Stomach (tissue), 9 donors: Measurements from ENCODE around the gene WFIKKN1. TPM values are rescaled to one million over a fixed set of nuclear protein-coding genes. Genes with fewer than 3 reads are reported as not detected.

Source experiments
- DNase-seq, 2 donors: peaks; one replicate each; pipeline versions ENCODE4 v3.0.0 to v3.0.0-alpha.2; 2013 to 2019
- H3K27ac ChIP-seq, 5 donors: fragments of 200-600 bp in 4 of 5; sonication (generic) in 4 of 5; one replicate each; pipeline ENCODE4 v1.5.1; 2013 to 2019; ENCODE audit warnings: mild to moderate bottlenecking in 1 of 5, moderate library complexity in 1 of 5
- H3K27me3 ChIP-seq, 3 donors: fragments of 200-600 bp; sonication (generic); one replicate each; pipeline ENCODE4 v1.5.1; 2017 to 2019; ENCODE audit warnings: mixed run types in 1 of 3
- H3K36me3 ChIP-seq, 4 donors: fragments of 200-600 bp; sonication (generic); 1 replicate in 3 of 4; 2 replicates in 1 of 4; pipeline ENCODE4 v1.5.1; 2016 to 2019
- H3K4me1 ChIP-seq, 4 donors: fragments of 200-600 bp; sonication (generic); one replicate each; pipeline ENCODE4 v1.5.1; 2016 to 2019
- H3K4me3 ChIP-seq, 4 donors: fragments of 200-600 bp; sonication (generic) in 3 of 4; one replicate each; pipeline ENCODE4 v1.5.1; 2016 to 2019; ENCODE audit warnings: mild to moderate bottlenecking in 1 of 4
- H3K9me3 ChIP-seq, 4 donors: fragments of 200-600 bp; sonication (generic); one replicate each; pipeline ENCODE4 v1.5.1; 2016 to 2019
- CTCF ChIP-seq, 7 experiments: fragments of 450-650 bp in 4 of 7; fragments of 200-600 bp in 3 of 7; sonication (generic) in 3 of 7; IDR thresholded peaks; one replicate each; pipeline ENCODE4 v1.5.1; 2016 to 2019; ENCODE audit warnings: antibody characterized with exemption in 7 of 7, control low read depth in 2 of 7, mild to moderate bottlenecking in 1 of 7
- EP300 ChIP-seq: sonication (generic); formaldehyde crosslinking; IDR thresholded peaks from one replicate; pipeline ENCODE4 v1.6.1; 2017; ENCODE audit warnings: antibody characterized with exemption
- POLR2A ChIP-seq, 4 donors: fragments of 450-650 bp; IDR thresholded peaks; one replicate each; pipeline ENCODE4 v1.6.1; 2016; ENCODE audit warnings: antibody characterized with exemption in 4 of 4, control low read depth in 2 of 4, mild to moderate bottlenecking in 1 of 4, moderate library complexity in 1 of 4
- POLR2AphosphoS5 ChIP-seq, 3 donors: sonication (generic); formaldehyde crosslinking; IDR thresholded peaks; one replicate each; pipeline ENCODE4 v1.6.1; 2016; ENCODE audit warnings: antibody characterized with exemption in 3 of 3
- WGBS, 5 donors: extraction: QIAGEN DNeasy Blood & Tissue Kit in 3 of 5; methylation state at CpG; one replicate each; pipeline versions ENCODE4 v1.1.5 to v1.1.7; 2013 to 2018; 5-methylcytosine and 5-hydroxymethylcytosine counted together
- intact Hi-C: fragments of 100-400 bp; cut with DNase I; formaldehyde crosslinking; loops from one replicate; pipeline ENCODE4 v1.15.1; 2023; ENCODE audit warnings: low total_unique reads
- polyA plus RNA-seq, 3 donors: library from polyadenylated mRNA; stranded (reverse); fragments of 200-250 nt; gene quantifications; one replicate each; pipeline ENCODE4 v1.2.3, GENCODE V29; 2013
- total RNA-seq, 5 donors: library from RNA; depleted of rRNA; stranded (reverse); fragments of >200 nt; gene quantifications; one replicate each; pipeline versions ENCODE4 v1.1.0 to v1.2.3, GENCODE V29; 2014 to 2016
- donor health status: healthy with polysubstance abuse.
- donor health status: Bipolar disorder and iron deficiency.
- donor health status: healthy.

The WFIKKN1 gene
- total and polyA plus RNA-seq, 8 donors = 0.14 to 25.8 (median 1.5) TPM; not detected in 1

- WGBS, 5 donors = 71 to 78% (median 75%) methylated on average over 13 to 21 of the region's 21 CpGs
- intact Hi-C loops = no loop called here
- peak overlapping the region in 3 of 5 donors; percentile 62 to 95 (median 93) for H3K27ac ChIP-seq
- peaks cover 0 to 18% (median 0%) of the 10 kb centered on the region in 3 donors for H3K27me3 ChIP-seq
- DNase-seq = no peak
- TF ChIP-seq POLR2AphosphoS5 (IDR thresholded peaks at IDR 0.05) = no peak
- TF ChIP-seq EP300 = no peak
- TF ChIP-seq POLR2A (IDR thresholded peaks at IDR 0.05) = no peak
- peaks cover 49 to 78% (median 75%) of the 10 kb centered on the region in 4 donors for H3K4me1 ChIP-seq
- H3K36me3 ChIP-seq = peaks cover 27 to 33% (median 30%) of the 10 kb centered on the region in 4 donors
- H3K4me3 ChIP-seq = no peak overlapping the region
- no peaks in the 10 kb centered on the region for H3K9me3 ChIP-seq
These were observed 47.5 kb downstream of the WFIKKN1 start for GRCh38 chr16:678209-678857.

GRCh38 chr16:678858-679813 is 48.4 kb downstream of the WFIKKN1 start:
- 17 to 45% (median 26%) methylated on average over 27 to 52 of the region's 52 CpGs for WGBS, 5 donors

GRCh38 chr16:679814-680624 is 49.2 kb downstream of the WFIKKN1 start, which contains the start of gene STUB1:
Gene STUB1 (plus strand): TSS chr16:680410. CDS start chr16:680526, 116 bp downstream.
- Histone ChIP-seq H3K4me1 (peaks cover 57 to 82% (median 80%) of the 10 kb centered on the region in 4 donors), H3K27me3 (peaks cover 0 to 16% (median 0%) of the 10 kb centered on the region in 3 donors), H3K9me3 (no peaks in the 10 kb centered on the region), H3K27ac (peak within 1 kb of the TSS; percentile 93 to 97 (median 95)), H3K4me3 (peak within 1 kb of the TSS; percentile 88 to 93 (median 88)), H3K36me3 (peaks cover 20 to 25% (median 21%) of the 10 kb centered on the region in 4 donors)
- intact Hi-C loops = no loop called here
- TF ChIP-seq EP300 = no peak
- TF ChIP-seq POLR2AphosphoS5 (IDR thresholded peaks at IDR 0.05) = peak; percentile 14 to 83 (median 66)
- no peak for TF ChIP-seq POLR2A (IDR thresholded peaks at IDR 0.05)
- TF ChIP-seq CTCF (IDR thresholded peaks at IDR 0.05) = no peak
- WGBS, 5 donors = 0 to 1% (median 0%) methylated on average over 11 to 91 of the region's 91 CpGs
- DNase-seq = peak; percentile 89 to 95

More at GRCh38 chr16:678858-679813, 48.4 kb downstream of the WFIKKN1 start:
- H3K9me3 ChIP-seq = no peaks in the 10 kb centered on the region
- H3K4me3 ChIP-seq = peak overlapping the region; percentile 88 to 93 (median 88)
- H3K4me1 ChIP-seq = peaks cover 55 to 84% (median 80%) of the 10 kb centered on the region in 4 donors
- DNase-seq = peak; percentile 76 to 91
- intact Hi-C loops = no loop called here
- peak overlapping the region; percentile 62 to 97 (median 93) for H3K27ac ChIP-seq
- TF ChIP-seq CTCF (IDR thresholded peaks at IDR 0.05) (no peak), EP300 (no peak), POLR2AphosphoS5 (IDR thresholded peaks at IDR 0.05) (no peak), POLR2A (IDR thresholded peaks at IDR 0.05) (no peak)
- H3K27me3 ChIP-seq = peaks cover 0 to 18% (median 0%) of the 10 kb centered on the region in 3 donors
- peaks cover 22 to 25% (median 23%) of the 10 kb centered on the region in 4 donors for H3K36me3 ChIP-seq

- intact Hi-C loops = no loop called here
- TF ChIP-seq CTCF (IDR thresholded peaks at IDR 0.05) = no peak
- no peak for TF ChIP-seq POLR2AphosphoS5 (IDR thresholded peaks at IDR 0.05)
- TF ChIP-seq POLR2A (IDR thresholded peaks at IDR 0.05) = no peak
- TF ChIP-seq EP300 = no peak
- H3K9me3 ChIP-seq = no peaks in the 10 kb centered on the region
- no peak for DNase-seq
- H3K27ac ChIP-seq = peak overlapping the region; percentile 93 to 97 (median 95)
- peaks cover 0 to 10% (median 0%) of the 10 kb centered on the region in 3 donors for H3K27me3 ChIP-seq
- H3K36me3 ChIP-seq = peaks cover 20 to 27% (median 24%) of the 10 kb centered on the region in 4 donors
- WGBS, 5 donors = 0 to 1% (median 1%) methylated on average over 12 to 38 of the region's 38 CpGs
- peaks cover 55 to 82% (median 80%) of the 10 kb centered on the region in 4 donors for H3K4me1 ChIP-seq
- peak overlapping the region; percentile 88 to 93 (median 88) for H3K4me3 ChIP-seq
These were observed 49.8 kb downstream of the WFIKKN1 start for GRCh38 chr16:680625-680945.
